Glomerular endothelial cell (primary cell): ENCODE data around the gene ASAP3. TPM values are rescaled to one million over a fixed set of nuclear protein-coding genes. Genes with fewer than 3 reads are reported as not detected.

Experiments
- DNase-seq: peaks from one replicate; pipeline ENCODE4 v3.0.0-alpha.2; 2011; ENCODE audit warnings: low read depth, low spot score; ENCODE audit errors: extremely low read depth
- total RNA-seq: library from RNA; depleted of rRNA; stranded (reverse); fragments of >200 nt; gene quantifications from 2 replicates; pipeline ENCODE4 v1.2.3, GENCODE V29; 2015

The ASAP3 gene
- total RNA-seq, 1 donor from 2014 or later: 9.8 TPM

DNA sequence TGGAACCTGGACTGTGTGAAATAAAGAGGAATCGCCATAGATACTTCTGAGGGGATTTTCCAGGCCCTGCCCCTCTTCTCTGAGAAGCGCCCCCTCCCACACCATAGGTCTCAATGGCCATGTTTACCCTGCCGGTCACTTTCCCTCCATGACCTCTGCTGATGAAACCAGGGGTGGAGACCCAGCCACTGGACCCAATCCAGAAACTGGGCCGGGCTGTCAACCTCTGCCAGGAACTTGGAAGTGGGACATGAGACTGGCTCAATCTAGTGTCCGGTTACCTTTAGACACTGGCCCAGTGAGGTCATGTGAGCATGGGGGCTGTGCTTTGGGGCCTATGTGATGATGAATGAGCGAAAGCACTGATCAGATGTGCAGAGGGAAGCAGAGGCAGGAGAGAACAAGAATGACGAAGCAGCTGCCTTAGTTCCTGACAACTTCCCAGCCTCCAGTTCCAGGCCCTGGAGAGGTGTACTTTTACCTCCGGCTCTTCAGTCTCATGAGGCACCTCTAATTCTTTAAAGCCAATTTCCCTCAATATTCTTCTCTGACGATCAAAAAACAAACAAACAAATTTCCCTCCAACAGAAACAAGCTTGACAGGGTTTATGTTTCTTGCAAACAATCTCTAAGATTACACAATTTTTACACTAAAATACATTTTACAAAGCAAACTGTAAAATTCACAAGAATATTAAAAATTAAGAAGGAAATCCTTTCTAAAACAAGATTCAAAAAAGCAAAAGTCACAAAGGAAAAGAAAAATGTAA is 4.9 kb downstream of the ASAP3 start:
- no peak for DNase-seq

DNA sequence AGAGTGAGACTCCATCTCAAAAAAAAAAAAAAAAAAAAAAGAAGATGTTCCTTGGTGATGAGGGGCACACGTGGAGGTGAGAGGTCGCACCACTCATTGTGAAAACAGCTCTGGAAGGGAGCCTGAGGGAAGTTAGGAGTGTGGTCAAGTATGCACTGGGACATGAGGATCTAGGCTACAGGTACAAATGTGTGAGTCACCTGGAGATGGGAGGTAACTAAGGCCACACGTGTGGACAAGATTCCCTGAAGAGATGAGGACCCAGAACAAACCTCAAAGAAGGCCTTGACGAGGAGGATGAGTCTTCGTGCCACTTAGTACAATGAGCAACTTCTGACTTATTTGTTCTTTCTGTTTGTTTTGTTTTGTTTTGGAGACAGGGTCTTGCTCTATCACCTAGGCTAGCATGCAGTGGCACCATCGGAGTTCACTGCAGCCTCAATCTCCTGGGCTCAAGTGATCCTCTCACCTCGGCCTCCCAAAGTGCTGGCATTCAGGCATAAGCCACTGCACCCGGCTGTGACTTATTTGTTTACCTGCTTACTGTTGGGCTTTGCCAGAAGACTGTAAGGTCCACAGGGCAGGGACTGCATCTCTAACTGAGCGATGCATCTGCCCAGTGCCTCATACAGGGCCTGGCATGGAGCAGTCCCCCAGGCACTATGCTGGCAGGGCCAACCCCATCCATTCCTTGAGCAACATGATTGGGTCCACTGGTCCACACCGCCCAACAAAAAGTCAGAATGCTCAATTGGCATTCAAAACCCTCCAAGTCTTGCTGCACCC is 6.4 kb downstream of the ASAP3 start:
- no peak for DNase-seq

DNA sequence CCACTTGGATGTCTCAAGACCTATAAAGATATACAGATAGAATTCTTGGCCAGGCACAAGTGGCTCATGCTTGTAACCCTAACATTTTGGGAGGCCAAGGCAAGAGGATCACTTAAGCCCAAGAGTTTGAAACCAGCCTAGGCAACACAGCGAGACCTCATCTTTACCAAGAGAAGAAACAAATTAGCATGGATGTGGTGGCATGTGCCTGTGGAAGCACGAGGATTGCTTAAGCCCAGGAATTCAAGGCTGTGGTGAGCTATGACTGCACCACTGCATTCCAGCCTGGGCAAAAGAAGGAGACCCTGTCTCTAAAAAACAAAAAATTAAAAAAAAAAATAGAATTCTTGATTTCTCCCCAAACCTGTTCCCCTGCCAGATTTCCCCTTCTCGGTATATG is 8.3 kb downstream of the ASAP3 start:
- no peak for DNase-seq

DNA sequence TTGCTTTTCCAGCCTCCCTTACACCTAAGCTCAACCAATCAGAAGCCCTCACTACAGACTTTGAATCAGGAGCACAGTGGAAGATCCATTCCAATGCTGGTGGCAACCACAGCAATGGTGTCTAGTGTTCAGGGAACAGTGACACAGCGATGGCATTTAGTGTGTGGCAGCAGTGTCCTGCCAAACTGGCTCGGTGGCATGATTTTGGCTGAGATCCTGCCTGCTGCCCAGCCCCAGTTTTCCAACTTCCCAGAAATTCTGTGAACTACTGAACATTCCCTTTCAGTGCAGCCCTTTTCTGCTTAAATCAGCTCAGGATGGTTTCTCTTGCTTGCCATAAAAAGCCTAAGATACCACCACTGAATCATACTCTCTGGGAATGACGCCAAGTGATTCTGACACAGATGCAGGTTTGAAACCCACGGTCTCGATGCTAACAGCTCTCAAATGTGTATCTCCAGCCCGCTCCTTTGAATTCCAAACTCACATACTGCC is 8.8 kb downstream of the ASAP3 start:
- DNase-seq: no peak

DNA sequence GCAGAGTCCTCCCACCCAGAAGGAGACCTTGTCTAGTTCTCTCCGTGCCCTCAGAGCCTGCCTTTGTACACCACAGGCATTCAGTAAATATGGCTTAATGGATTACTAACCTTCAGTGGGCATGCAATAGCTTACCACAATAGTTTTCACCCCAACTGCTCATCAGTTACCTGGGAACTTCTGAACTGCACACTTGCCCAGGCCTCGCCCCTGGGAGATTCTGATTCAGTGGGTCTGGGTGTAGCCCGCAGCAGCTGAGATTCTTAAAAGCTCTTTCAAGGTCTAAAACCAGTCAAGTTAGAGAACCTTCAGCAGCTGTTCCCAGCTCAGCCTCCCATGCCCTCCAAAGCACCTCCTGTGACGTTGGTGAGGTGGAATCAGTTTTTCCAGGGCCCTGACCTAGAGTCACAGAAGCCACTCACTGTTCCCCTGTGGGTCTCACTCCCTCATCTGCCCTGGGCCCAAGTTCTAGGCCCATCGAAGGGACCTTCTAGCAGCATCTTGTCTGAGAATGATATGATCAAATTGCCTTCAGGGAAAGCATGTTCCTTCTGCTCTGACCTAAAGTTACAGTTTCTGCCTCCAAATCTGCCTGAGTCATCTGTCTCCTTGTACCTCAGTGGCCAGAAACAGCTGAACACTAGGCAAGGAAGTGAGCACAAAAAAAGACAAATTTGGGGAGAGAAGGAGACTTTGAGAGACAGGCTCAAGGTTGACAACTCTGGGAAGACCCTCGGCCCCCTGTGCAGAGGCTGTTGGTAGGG is 10.8 kb downstream of the ASAP3 start:
- no peak for DNase-seq

DNA sequence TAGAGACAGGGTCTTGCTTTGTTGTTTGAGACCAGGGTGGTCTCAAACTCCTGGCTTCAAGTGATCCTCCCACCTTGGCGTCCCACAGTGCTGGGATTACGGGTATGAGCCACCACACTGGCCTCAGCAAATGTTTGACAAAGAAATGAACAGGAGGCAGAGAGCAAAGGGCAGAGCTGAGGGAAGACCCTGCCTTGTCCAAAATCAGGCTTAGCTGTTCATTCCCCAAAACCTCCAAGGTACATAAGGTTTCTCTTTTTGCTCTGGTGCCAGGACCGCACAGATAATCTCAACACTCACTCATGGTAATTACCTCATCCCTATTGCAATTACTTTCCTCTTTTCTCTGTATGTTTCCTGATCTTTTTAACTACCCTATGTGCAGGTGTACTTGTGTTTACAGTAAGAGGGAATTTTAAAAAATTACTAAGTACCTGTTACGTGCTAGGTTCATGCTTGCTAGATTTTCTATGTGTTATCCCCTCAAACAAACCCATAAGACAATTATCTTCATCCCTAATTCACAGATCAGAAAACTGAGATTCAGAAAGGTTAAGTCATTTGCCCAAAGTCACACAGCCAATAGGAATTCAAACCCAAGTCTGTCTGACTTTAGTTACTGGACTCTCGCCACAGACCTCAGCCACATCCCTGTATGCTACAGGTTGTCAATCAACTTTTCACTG is 11.5 kb downstream of the ASAP3 start:
- no peak for DNase-seq

DNA sequence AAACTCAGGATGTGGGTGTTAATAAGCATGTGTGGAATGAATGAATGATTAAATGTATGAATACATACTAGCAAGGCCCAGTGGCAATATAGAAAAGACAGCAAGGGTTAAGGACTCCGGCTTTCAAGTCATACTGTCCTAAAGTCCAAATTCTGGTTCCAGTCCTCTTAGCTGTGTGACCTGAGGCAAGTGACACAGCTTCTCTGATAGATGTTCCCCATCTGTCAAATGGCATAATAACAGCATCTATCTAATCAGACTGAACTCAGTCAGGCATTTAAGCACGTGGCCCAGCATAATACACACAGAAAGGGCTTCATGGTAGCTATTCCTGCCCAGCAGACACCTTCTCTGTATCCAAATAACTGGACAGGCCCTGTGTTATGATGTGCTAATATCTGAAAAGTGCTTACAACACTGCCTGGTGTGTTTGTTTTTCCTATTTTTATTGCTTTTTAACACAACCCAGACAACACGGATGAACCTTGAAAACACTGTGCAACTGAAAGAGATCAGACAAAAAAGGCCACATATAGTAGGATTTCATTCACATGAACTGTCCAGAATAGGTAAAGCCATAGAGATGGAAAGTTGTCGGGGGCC is 12.4 kb downstream of the ASAP3 start:
- no peak for DNase-seq

DNA sequence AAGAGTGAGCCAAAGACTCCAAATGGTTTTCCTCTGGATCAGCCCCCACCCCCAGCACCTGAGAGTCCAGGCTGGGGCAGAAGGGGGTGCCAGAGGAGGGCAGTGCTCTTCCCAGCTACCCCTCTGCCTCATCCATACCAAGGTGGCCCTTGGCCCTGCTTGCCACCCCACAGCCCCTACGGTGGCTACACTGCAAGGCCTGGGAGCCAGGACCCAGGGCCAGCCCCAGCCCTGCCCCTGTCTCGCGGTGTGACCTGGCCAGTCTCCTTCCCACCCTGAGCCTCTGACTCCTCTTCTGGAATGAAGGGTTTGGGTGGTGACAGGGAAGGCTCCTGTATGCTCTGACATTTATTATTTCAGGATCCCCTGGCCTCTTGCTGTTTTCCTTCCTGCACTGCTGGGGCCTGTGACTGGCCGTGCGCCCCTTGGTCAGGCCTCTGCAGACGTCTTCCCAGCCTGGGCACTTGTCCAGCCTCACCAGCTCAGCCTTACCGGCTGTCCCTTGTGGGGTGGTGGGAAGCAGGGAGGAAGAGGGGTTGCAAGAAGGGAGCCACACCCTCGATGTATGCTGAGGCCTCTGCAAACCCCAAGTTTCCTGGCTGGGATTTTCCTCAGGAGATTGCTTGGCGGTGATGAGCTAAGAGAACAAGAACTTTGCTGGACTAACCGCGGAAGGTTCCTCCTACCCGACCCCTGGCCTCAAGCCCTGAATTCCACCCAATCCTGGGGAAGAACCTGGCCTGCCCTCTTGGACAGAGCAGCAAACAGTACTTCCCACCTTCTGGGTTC is 13.5 kb downstream of the ASAP3 start:
- no peak for DNase-seq

DNA sequence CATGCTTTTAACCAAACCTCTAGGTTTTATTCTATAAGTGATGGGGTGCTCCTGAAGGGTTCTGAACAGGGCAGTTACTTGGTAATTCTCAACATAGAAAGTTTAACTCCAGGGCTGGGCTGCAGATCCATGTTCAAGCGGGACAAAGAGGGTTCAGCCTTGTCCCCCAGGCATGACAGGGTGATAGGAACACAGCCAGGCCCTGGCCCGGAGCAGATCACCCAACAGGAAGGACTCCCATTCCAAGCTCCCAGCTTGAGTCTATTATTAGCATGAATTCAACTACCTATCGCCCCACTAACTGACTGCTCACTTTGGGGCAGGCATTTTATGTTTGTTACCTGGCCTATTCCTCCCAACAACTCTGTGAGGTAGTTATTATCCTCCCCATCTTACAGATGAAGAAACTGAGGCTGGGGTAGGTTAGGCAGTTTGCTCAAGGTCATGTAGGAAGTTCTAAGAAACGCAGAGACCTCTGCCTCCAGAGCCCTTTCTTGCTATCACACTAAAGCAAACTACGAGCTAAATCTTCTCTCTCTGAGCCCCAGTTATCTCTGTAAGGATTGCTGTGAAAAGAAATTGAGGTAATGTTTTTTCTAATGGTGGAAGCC is 14.5 kb downstream of the ASAP3 start:
- no peak for DNase-seq

DNA sequence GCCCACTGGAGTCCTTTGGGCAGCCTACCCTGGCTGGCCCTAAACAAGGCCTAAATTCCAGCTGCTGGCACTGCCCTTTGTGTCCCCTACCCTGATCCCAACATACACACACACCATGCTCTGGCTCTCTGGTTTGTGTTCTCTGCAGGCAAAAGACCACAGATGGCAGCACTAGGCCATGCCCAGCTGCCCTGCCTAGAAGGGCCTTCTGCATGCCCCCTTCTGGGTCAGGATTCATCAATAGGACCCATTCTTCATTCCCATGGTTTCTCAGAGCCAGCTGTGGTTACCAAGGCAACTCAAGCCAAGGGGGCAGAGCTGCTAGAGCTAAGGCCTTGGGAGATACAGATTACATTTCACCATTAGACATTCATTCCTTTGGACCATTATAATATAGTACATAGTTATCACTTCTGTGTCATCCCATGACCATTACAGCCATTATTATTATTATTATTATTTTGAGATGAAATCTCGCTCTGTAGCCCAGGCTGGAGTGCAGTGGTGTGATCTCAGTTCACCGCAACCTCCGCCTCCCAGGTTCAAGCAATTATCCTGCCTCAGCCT is 17.5 kb downstream of the ASAP3 start:
- no peak for DNase-seq

DNA sequence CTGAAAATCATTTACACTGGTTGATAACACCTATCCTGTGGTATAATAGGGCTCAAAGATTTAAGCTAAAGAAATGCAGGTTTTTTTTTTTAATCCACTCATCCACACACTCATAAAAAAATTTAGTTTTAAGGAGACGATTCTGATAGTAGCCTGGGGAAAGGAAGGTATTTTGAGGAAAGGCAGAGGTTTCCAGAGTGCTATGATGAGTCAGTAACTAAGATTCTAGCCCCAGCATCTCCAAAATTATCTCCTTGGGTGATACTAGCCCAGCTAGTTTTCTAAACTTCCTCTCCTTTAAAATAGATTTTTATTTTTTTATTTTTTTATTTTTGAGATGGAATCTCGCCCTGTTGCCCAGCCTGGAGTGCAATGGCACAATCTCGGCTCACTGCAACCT is 20.7 kb downstream of the ASAP3 start:
- DNase-seq: no peak

DNA sequence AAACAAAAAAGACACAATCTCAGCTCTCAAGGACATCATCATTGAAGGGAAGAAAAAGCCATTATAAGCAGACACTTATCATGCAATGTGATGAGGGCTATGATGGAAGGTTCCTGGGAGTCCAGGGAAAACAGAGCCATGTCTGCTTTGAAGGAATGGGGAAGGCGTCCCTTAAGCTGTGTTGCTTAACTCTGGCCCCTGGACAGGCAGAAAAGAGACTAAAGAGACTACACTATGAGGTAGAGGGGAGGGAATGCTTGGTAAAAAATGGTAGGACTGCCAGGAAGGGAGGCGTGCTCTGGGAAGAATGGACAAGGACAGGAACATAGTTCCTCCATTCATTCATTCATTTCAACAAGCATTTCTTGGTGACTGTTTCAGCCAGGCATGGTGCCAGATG is 21.2 kb downstream of the ASAP3 start:
- DNase-seq: no peak

DNA sequence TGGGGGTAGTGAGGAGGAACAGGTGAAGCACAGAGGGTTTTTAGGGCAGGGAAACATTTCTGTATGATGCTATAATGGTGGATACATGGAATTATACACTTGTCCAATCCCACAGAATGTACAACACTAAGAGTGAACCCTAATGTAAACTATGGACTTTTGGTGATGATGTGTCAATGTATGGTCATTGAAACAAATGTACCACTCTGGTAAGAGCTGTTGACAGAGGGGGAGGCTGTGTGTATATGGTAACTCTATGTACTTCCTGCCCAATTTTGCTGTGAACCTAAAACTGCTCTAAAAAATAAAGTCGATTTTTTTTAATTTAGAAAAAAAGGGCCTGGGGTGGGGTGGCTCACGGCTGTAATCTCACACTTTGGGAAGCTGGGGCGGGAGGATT is 22.9 kb downstream of the ASAP3 start:
- no peak for DNase-seq

DNA sequence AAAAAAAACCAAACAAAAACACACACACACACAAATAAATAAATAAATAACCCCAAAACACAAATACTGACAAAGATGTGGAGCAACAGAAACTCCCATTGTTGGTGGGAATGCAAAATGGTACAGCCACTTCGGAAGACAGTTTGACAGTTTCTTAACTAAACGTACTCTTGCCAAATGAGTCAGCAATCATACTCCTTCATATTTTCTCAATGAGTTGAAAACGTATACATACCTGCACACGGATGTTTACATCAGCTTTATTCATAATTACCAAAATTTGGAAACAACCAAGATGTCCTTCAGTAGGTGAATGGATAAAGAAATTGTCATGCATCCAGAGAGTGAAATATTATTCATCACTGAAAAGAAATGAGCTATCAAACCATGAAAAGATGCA is 23.5 kb downstream of the ASAP3 start:
- DNase-seq: no peak

DNA sequence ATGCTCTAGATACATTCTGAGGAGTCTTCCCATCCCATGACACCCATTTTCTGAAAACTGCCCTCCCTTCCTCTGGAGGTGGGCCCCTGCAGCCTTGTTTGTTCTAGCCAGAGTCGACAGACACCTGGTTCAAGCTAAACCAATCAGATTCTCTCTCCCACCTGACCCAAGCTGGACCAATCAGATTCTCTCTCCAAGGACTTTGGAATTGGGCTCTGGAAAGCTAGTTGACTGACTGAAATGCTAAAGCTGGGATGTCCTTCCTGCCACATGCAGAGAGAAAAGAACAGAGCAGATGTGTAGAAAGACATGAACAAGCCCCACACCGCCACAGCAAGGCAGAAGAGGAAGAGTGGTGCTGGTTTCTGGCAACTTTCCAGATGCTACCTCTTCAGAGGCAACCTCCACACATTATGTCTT is 24.6 kb downstream of the ASAP3 start:
- no peak for DNase-seq

DNA sequence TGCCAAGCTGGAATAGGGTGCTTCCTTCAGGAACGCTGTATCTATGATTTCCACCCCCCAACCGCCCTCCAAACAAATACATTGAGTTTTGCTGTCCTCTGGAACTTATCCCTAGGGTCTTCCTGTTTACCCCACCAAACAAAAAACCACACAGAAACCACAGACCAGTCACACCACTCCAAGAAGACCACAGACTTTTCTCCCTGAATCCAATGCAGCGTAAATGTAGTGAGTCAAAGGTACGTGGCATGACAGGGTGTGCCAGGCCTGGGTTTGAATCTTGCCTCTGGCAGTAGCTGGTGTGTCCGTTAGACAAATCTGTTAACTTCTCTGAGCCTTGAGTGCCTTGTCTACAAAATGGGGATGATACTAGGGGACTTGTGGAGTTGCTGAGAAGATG is 27.8 kb downstream of the ASAP3 start:
- DNase-seq: no peak

DNA sequence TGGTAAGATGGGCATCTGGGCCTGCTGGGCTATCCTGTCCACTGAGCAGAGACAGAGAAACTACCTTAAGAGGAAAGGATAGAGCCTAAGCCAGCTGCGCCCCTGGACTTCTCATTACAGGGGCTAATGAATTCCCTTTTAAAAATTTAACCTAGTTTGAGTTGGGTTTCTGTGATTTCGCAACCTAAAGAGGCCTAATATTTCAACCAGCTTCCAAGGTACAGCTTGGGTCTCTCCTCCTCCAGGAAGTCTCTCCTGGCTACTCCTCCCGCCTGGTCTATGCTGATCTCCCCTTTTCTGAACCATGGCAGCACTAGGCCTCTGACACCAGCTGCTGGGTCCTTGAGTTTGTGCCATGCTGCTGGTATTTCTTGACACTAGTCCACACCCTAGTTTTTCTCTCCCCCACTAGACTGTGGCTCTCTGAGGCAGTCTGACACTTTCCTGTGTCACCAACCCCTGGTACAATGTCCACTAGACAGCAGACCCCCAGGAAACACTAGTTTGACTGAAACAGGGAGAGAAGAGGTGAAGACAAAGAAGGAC is 30.5 kb downstream of the ASAP3 start:
- DNase-seq: no peak

DNA sequence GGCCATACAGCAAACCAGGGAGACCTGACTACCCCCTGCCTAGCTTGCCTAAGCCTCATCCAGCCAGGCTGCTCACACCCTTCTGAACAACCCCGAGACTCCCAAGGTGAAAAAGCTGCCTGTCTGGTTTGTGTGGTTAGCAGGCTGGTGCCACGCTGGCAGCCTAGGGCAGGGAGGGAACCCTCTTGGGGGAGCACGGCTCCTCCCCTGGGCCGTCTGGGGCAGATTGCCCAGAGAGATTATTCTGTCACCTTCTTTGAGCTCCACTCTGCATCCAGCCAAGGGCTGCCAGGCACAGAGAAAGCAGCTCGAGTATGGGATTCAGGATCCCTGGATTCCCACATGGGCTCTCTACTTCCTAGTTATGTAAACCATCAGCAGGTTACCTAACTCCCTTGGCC is 32.0 kb downstream of the ASAP3 start:
- no peak for DNase-seq

DNA sequence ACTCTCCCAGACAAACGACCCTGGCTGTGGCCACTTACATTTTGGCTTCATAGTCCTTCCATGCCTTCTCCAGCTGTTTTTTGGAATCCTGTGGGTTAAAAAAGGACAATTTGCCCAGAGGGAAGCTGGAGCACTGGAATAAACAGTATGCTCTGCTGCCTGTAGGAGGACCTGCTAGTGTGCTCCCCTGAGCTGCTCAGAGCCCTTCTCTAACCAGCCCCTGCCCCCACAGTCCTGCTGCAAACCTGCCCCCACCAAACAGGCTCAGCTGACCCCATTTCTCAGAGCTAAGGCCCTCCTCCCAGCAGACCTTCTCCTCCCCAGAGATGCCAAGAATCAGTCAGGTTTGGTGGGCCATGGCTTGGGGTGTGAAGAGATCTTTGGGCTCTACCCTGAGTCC is 32.5 kb downstream of the ASAP3 start:
- DNase-seq: no peak
